ENCODE measurements around the gene TAOK3.
"Not testable (repeated sequence)": the region's sequence is repeated elsewhere in the genome, so short reads cannot be mapped to it uniquely, and the experiment has no call there.

The TAOK3 gene

DNA sequence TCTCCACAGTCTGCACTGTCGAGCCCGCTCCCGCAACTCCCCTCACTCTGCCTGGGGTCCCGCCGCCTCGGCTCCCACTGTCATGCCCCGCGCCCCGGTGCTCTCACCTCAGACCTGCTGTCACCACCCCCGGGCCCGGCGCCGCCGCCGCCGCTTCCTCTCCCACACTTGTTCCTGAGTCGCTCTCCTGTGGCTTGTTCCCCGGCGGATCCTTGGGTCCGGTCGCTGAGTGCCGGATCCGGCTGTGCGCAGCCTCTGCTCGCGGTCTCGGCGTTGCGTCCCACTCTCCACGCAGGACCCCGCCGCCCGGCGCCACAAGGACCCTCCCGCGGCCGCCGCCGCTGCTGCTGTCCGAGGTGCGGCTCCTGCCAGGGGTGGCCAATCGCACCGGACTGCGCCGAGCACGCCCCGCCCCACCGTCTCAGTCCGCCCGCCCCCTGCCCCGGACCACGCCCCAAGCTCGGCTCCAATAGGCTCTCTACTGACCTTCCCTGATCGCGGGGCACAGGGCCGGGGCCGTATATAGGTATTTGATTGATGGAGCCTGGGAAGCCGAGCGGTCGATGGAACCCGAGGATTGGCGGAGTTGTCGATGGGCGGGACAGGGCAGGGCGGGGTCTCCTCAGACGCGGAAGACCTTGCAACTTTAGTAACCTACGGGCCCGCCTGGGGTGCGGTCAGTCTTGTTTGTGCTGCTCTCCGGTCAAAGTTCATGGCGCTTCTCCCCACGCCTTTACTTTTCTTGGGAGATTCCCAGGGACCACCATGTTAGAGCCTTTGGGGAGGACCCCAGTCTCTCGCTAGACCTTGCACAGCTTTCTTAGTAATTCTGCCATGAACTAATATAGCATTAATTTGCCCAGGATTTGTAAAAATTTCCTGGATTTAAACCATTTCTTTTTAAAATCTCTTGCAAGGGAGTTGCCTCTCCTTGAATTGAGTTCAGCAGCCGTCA is at the start of gene TAOK3:
Gene TAOK3, minus strand, starts transcription at position 367 of the 955 bp plus-strand sequence. CDS start 117,340 bp downstream, outside the sequence.
- DNase-seq (ENCODE audit: low read depth in 2 of 2, low spot score in 1 of 2) = peak; percentile 94 to 95

DNA sequence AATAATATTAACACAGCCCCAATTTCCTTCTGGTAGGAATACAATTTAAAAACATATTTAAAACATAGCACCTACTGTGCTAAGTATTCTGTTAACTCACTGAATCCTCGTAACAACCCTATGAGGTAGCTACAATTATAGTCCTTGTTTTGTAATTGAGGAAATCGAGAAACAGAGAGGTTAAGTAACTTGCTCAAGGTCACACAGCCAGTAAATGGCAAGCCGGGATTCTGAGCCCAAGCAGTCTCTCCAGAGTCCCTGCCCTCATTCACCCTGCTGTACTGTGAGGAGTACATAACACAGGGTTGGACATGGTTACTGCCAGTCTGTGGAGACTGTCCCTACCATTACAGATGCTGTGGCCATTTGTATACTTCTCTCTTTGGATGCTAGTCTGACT is 48.0 kb upstream of the TAOK3 start:
- no peak for DNase-seq (ENCODE audit: low read depth in 2 of 2, low spot score in 1 of 2)

DNA sequence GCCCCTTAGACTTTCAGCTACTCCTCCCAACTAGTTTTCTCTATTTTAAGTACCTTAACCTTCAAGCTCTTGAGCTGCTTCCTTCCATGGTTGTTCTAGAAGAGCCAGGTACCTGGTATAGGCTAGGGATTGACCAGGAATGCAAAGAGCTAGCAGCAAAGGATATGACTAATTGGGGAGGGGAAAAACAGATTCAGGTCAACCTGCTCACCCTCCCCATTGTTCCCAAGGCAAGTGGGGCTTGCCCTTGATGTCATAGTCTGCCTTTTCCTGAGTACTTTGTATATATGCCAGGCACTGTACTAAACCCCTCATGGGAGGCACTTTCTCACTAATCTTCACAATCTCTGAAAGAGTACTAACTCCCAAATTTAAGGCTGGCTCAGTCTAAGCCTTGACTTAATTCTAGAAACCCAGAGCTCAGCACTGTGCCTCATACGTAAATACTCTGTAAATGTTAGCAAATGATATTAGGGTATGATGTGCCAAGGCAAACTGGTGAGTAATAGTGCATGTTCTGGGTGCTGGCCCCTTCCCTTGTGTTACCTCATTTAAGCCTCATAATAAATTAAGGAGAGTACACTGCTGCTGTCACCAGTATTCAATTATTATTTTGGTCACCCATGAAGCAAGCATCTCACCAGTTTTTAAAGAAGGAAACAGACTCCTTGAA is 45.8 kb upstream of the TAOK3 start:
- DNase-seq (ENCODE audit: low read depth in 2 of 2, low spot score in 1 of 2) = no peak

DNA sequence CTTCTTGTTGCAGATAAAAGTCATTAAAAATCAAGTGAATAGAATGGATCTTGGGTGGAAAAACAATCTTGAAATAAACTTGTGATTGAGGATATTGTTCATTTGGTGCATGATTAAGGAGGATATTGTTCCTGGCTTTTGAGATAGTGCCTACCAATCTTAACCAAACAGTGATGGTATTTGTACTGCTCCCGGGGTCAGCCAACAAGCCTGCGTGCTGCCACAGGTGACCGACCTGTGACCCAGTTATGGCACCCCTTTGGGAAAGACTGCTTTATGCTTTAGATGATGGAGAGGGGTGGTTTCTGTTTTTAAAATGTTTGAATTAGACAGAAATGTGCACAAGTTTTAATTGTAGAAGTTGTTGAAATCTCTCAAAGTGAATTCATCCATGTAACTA is 45.2 kb upstream of the TAOK3 start:
- DNase-seq (ENCODE audit: low read depth in 2 of 2, low spot score in 1 of 2) = no peak

DNA sequence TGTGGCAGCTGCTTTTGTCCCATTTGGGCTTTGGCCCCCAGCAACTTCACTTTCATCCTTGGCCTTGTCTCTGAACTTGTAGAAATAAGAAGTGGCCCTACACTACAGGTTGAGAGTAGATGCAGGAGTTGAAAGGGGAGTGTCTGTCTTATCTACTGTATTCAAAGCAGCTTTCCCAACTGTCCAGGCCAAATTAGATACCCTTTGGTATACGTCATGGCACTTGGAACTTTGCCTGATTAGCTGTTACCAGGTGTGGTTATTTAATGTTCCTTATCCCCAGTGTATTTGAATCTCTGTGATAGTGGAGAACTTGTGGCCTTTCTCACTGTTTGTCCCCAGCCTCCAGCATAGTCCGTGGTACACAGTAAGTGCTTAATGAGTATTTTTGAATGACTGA is 37.1 kb upstream of the TAOK3 start:
- no peak for DNase-seq (ENCODE audit: low read depth in 2 of 2, low spot score in 1 of 2)

DNA sequence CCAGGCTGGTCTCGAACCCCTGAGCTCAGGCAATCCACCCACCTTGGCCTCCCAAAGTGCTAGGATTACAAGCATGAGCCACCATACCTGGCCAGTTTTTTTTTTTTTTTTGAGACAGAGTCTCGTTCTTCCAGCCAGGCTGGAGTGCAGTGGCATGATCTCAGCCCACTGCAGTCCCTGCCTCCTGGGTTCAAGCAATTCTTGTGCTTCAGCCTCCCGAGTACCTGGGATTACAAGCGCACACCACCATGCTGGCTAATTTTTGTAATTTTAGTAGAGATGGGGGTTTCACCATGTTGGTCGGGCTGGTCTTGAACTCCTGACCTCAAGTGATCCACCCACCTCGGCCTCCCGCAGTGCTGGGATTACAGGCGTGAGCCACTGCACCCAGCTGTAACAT is 35.5 kb upstream of the TAOK3 start:
- DNase-seq (ENCODE audit: low read depth in 2 of 2, low spot score in 1 of 2) = not testable (repeated sequence)

DNA sequence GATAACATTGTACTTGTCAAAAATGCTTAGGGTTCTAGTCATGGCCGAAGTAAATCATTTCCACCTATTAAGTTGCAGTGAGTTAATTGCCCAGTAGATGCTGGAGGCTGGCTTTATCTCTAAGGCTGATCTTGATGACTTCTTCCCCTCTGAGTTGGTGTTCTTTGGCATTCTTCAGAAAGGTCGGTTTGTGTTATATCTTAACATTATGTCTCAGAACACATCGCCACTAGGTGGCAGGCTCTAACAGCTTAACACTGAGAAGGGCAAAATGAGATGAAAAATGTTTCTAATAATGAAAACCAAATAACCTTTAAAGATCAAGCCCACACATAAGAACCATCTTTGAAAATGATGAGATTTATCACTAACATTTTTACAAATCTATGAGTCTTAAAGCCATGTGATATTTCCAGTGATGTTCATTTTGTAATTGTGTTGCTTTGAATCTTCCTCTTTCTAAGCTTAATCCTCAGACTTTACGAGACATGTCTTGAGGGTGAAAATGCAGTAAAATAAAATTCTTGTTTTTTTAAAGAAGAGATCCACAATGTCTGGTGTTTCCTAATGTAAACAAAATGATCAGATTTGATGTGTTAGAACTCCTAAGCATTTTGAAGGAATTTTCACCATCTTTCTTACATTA is 32.3 kb upstream of the TAOK3 start:
- peak; percentile 8 to 11 for DNase-seq (ENCODE audit: low read depth in 2 of 2, low spot score in 1 of 2)

DNA sequence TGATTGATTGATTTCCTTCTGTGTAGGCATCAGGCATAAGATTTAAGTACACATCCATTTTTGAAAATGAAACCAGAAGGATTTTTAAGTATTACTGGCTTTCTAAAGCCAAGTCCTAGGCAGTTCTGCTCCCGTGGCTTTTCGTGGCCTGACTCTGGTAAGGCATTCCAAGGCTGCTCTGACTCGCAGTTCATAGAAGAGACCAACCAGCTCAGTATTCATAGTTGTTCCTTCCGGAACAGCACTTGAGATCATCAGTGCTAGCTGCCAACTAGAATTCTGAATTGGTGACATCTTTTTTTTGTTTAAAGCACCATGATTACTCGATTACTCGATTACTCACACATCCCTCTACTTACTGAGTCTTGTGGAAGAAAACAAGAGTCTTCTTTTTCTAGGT is 29.5 kb upstream of the TAOK3 start:
- no peak for DNase-seq (ENCODE audit: low read depth in 2 of 2, low spot score in 1 of 2)

DNA sequence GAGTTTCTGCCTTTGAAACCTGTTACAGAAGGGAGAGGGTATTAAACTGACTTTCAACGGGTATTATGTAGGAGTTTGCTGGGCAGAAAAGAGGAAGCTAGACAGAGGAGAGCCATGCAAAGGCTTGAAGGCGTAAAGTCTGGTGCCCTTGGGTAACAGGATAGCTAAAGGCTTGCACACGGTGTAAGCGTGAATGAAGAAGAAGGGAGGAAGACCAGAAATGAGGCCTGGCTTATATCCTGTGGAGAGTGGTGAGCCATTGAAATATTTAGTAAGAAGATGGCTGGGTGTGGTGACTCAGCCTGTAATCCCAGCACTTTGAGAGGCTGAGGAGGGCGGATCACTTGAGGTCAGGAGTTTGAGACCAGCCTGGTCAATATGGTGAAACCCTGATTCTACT is 26.2 kb upstream of the TAOK3 start:
- no peak for DNase-seq (ENCODE audit: low read depth in 2 of 2, low spot score in 1 of 2)

DNA sequence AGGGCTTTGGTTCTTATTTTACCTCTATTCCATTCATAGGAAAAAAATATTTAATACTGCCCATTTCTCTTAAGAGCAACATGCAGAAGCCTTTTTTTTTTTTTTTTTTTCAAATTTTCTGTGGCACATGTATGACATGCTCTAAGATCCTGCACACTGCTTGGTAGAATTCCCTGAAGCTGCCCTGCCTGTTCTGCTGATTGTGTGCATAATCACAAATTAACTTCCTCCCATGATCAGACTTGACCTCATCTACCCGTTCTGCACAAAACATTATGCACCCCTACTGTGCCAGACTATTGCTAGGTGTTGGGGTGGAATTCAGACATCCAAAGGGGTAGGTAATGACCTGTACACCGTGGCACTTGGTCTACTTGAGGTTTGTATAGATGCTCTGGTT is 25.8 kb upstream of the TAOK3 start:
- DNase-seq (ENCODE audit: low read depth in 2 of 2, low spot score in 1 of 2) = no peak

DNA sequence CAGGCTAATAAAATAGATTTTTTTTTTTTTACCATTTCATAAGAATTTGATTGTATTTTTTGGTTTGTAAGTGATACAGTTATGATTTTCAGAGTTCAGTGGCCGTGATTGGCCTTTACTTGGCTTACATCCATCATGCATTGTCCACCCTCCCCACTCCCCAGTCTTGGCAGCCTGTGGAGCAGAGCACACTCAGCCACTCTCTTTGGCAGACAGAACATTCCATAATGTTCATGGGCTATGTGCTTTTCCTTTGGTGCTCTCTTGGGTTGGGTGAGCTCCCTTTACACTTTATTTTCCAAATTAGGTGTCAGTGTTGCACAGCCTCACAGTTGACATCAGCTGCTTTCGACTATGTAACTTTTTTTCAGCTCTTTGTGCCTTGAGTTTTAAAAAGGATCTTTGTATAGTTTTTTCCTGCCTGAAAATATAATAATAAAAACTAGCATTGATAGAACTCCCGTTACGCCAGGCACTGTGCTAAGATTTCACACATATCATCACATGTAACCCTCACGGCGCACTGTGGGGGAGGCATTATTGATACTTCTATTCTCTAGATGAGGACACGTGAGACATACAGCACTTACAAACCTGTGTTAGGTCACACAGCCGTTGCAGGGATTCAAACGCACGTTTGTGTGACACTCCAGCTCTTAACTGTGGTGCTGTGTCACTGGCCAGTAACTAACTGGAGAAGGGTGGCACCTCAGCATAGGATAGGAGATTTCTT is 25.2 kb upstream of the TAOK3 start:
- no peak for DNase-seq (ENCODE audit: low read depth in 2 of 2, low spot score in 1 of 2)

DNA sequence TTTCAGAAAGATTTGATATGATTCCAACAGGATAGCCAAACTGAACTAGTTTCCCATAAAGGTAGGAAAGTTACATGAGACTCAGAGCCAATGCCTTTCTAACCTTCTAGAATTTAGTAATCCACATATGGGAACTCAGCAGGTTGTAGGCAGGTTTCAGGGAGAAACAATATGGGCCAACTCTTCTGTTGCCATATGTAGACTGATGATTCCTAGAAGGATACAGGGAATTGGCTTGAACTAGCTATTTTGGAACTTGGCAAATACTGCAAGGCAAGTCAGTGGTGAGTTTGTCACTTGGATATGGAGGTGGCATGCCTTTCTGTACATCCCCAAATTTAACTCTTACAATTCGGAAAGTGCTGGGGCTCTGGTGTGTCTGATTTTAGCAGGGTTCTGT is 19.1 kb upstream of the TAOK3 start:
- no peak for DNase-seq (ENCODE audit: low read depth in 2 of 2, low spot score in 1 of 2)

DNA sequence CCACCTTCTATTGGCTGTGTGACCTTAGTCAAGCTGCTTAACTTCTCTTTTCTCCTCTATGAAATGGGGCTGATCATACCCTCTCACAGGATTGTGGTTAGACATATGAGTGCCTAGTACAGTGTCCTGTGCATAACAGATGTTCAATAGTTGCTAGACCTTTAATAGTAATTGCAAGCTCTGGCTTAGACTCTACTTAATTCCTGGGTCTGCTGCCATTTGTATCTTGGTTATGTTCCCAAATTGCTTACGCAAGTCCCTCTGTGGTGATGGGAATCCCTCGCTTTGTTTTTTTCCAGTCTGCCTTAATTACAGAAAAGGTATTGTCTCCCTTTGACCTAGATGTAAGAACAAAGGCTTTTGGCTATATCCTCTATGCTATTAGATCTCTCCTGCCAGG is 18.7 kb upstream of the TAOK3 start:
- DNase-seq (ENCODE audit: low read depth in 2 of 2, low spot score in 1 of 2) = no peak

DNA sequence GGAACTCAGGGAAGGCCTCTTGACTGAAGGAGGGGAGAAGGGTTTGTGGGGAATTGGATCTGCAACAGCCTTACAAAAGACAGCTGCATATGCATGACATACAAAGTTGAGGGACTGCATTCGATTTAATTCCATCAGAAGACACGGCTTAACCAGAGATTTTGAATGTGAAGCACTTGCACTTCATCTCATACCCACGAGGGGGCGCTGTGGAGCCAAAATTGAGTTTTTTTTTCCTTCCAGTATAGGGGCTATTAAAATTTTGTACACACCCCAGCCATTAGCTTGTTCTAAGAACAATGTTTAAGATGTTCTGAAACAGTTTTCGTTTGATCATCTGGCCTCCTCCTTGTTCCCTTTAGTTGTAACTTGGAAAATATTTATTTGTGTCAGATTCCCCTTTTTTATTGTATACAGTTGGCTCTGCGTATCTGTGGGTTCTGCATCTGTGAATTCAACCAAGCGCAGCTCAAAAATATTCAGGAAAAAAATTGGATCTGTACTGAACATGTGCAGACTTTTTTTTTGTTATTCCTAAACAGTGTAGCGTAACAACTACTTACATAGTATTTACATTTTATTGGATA is 5.3 kb upstream of the TAOK3 start:
- peak; percentile 27 to 75 for DNase-seq (ENCODE audit: low read depth in 2 of 2, low spot score in 1 of 2)

DNA sequence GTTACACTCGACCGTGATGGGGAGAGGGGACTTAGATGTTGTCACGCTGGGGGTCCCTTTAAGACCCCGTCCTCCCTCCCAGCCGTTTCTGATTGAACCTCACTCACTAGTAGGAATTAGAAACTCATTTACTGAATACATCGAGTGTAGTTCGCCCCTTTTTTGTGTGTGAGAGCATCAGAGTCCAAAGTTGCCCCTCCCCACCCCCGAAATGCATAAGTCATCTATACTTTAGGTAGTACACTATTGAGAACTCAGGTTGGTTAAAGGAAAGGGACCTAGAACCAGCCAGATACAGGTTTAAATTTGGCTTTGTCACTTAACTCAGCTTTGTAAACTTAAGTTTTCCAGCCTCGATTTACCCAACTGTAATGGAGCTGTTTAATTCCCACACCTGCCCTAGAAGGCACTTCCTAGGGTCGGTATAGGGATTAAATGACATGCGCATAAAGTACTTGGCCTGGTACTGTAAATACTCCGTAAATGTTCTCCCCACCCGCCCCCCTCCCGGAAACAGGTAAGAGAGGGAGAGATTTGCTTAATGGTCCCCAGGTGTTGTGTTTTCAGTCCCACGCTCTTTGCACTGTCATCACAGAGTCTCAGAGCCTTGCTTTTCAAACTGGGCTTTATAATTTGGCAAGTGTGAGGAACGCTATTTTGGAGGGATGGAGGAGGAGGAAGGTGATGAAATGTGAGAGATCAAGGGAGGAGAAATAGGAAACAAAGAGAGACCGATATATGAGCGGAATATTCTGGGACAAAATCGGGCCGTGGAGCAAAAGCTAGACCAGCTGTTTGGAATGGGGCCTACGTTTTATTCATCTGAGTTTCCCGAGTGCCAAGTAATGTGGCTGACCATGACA is 4.5 kb upstream of the TAOK3 start:
- no peak for DNase-seq (ENCODE audit: low read depth in 2 of 2, low spot score in 1 of 2)

DNA sequence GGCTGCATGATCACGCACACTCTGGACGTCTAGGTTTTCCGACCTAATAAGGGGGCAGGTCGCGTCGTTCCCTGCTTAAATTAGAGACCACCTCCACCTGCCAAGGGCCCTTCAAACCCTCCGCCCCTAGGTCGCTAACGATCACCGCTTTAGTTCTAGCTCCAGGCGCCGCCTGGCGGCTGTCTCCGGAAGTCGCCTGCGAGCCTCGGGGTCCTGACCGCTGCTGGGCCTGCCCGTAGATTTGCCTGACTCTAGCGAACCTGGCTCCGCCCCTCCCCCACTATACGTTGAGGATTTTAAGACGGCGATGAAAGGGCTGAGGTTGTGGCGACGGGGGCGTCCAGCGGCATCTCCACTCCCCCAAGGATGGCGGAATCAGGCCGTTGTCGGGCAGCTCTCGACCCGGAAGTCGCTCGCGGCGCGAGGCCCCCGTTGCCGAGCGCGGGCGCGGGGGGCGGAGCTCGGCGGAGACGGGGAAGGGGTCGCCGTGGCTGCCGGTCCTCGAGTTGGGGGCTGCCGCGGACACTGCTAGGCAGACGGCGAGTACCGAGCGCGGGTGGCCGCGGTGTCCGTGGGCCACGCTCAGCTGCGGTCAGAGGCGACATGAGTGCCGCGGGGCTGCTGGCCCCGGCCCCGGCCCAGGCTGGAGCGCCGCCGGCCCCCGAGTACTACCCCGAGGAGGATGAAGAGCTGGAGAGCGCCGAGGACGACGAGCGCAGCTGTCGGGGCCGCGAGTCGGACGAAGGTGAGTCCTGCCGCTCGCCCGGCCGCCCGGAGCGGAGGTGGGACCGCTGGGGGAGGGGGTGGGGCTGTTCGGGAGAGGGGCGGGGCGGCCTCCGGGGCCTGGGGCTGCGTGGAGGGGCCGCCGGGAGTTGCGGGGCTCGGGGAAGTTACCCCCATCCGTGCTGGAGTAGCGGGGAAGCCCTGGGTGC is 3.6 kb upstream of the TAOK3 start, which contains the start of gene SUDS3:
Gene SUDS3, plus strand, starts transcription at position 467 of the 932 bp plus-strand sequence. Its CDS starts 137 bp downstream, at position 604.
- peak; percentile 81 to 92 for DNase-seq (ENCODE audit: low read depth in 2 of 2, low spot score in 1 of 2)

DNA sequence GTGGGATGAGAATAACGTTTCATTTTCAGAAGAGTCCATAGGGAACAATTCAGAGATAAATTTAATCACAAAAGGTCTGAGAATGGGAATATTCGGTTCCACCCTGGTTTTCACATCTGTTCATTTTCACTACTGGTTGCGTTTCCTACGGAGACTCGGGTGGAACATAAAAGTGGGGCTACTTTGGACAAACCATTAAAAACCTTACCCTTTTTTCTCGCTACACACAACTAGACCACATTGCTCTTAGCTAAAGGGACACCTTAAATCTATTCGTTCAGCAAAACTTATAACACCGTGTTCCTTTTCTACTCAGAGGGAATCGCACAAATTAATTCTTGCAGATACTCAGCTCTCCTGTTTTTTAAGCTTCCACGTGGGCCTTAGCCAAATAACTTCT is 2.6 kb upstream of the TAOK3 start:
- no peak for DNase-seq (ENCODE audit: low read depth in 2 of 2, low spot score in 1 of 2)

DNA sequence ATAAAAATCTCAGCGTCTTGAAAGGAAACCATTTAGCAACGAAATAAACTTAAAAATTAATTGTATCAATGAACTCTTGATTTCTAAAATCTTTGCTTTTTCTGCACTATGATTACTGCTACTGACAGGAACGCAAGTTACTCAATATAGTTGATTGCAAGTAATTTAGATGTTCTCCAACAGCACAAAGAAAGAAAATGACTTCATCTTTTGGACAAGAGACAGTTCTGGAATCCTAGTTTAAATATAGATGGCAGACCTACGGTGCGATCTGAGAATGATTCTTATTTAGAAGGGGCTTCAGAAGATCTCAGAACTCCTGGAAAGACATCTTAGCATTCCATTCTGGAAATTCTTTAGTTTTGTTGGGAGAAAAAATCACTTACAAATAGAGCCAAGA is 2.2 kb upstream of the TAOK3 start:
- no peak for DNase-seq (ENCODE audit: low read depth in 2 of 2, low spot score in 1 of 2)
